Liver (tissue), 3 donors: ENCODE results near the gene PPFIBP2.

Source experiments
- MAX ChIP-seq: IDR thresholded peaks from 2 replicates; pipeline ENCODE4 v1.6.1; 2016; ENCODE audit warnings: antibody characterized with exemption
- NR2F2 ChIP-seq: IDR thresholded peaks from 2 replicates; pipeline ENCODE4 v1.6.1; 2016; ENCODE audit warnings: antibody characterized with exemption
- TAF1 ChIP-seq: conservative IDR thresholded peaks from 2 replicates; pipeline ENCODE4 v1.6.1; 2016; ENCODE audit warnings: antibody characterized with exemption, mild to moderate bottlenecking
- YY1 ChIP-seq: IDR thresholded peaks from 2 replicates; pipeline ENCODE4 v1.6.1; 2016; ENCODE audit warnings: antibody characterized with exemption, mild to moderate bottlenecking
- TF ChIP-seq, protein P1 (sequence below): fragments of 150-350 bp; IDR thresholded peaks from 2 replicates; pipeline ENCODE4 v1.5.1; 2017; ENCODE audit warnings: improper control_type of control experiment, low read depth, low read length; ENCODE audit not compliant: missing input control
- TF ChIP-seq, protein P2 (sequence below): IDR thresholded peaks from 2 replicates; pipeline ENCODE4 v1.6.1; 2016; ENCODE audit warnings: antibody characterized with exemption
- donor health status: healthy.
- donor health status: healthy.

- TF ChIP-seq MAX (peak; percentile 35), YY1 (peak; percentile 4), TAF1 (no peak), NR2F2 (no peak)
- TF ChIP-seq, protein P1, sequence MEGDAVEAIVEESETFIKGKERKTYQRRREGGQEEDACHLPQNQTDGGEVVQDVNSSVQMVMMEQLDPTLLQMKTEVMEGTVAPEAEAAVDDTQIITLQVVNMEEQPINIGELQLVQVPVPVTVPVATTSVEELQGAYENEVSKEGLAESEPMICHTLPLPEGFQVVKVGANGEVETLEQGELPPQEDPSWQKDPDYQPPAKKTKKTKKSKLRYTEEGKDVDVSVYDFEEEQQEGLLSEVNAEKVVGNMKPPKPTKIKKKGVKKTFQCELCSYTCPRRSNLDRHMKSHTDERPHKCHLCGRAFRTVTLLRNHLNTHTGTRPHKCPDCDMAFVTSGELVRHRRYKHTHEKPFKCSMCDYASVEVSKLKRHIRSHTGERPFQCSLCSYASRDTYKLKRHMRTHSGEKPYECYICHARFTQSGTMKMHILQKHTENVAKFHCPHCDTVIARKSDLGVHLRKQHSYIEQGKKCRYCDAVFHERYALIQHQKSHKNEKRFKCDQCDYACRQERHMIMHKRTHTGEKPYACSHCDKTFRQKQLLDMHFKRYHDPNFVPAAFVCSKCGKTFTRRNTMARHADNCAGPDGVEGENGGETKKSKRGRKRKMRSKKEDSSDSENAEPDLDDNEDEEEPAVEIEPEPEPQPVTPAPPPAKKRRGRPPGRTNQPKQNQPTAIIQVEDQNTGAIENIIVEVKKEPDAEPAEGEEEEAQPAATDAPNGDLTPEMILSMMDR = no peak
- TF ChIP-seq, protein P2, sequence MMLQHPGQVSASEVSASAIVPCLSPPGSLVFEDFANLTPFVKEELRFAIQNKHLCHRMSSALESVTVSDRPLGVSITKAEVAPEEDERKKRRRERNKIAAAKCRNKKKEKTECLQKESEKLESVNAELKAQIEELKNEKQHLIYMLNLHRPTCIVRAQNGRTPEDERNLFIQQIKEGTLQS = no peak
These were observed 58.4 kb downstream of the PPFIBP2 start for GRCh38 chr11:7572001-7572712.
